Neuronal stem cell (in vitro differentiated cells): ENCODE results near the gene KMT5C.
"Not testable (repeated sequence)": the region's sequence is repeated elsewhere in the genome, so short reads cannot be mapped to it uniquely, and the experiment has no call there.

ENCODE experiments used
- DNase-seq: peaks from one replicate; pipeline ENCODE4 v3.0.0-alpha.2; 2013; ENCODE audit warnings: low spot score
- H2AFZ ChIP-seq: one replicate; pipeline ENCODE4 v1.6.1; 2013; ENCODE audit warnings: mild to moderate bottlenecking, low read length, inconsistent platforms
- H2AK5ac ChIP-seq: 2 replicates; pipeline ENCODE4 v1.6.1; 2013; ENCODE audit warnings: low read depth, mild to moderate bottlenecking, inconsistent platforms, low read length, moderate library complexity, mixed read lengths
- H2BK120ac ChIP-seq: 2 replicates; pipeline ENCODE4 v1.6.1; 2013; ENCODE audit warnings: low read depth, mild to moderate bottlenecking, inconsistent platforms, low read length, moderate library complexity, mixed read lengths
- H2BK12ac ChIP-seq: one replicate; pipeline ENCODE4 v1.6.1; 2013; ENCODE audit warnings: low read length, inconsistent platforms
- H2BK15ac ChIP-seq: 2 replicates; pipeline ENCODE4 v1.6.1; 2013; ENCODE audit warnings: mild to moderate bottlenecking, low read length, inconsistent platforms, mixed read lengths
- H2BK5ac ChIP-seq: one replicate; pipeline ENCODE4 v1.6.1; 2013; ENCODE audit warnings: inconsistent platforms, mild to moderate bottlenecking, low read length, moderate library complexity
- H3K14ac ChIP-seq: one replicate; pipeline ENCODE4 v1.6.1; 2013; ENCODE audit warnings: low read length, inconsistent platforms
- H3K18ac ChIP-seq: 2 replicates; pipeline ENCODE4 v1.6.1; 2013; ENCODE audit warnings: low read length, inconsistent platforms
- H3K23ac ChIP-seq: 2 replicates; pipeline ENCODE4 v1.6.1; 2013; ENCODE audit warnings: low read depth, mild to moderate bottlenecking, mixed read lengths, low read length, inconsistent platforms; ENCODE audit not compliant: poor library complexity
- H3K27ac ChIP-seq: replicated peaks from 3 replicates; pipeline ENCODE4 v1.5.1; 2013; ENCODE audit warnings: low read length, inconsistent platforms
- H3K27me3 ChIP-seq, 3 experiments: 2 replicates each; pipeline ENCODE4 v1.6.1; 2013; ENCODE audit warnings: low read length in 3 of 3, mild to moderate bottlenecking in 2 of 3, inconsistent platforms in 1 of 3, low read depth in 1 of 3, mixed read lengths in 1 of 3, moderate library complexity in 1 of 3; ENCODE audit not compliant: control insufficient read depth in 3 of 3, insufficient read depth in 3 of 3
- H3K36me3 ChIP-seq, 2 donors: replicated peaks in 1 of 2; 2 replicates each; pipeline ENCODE4 v1.6.1; 2013; ENCODE audit warnings: low read length in 2 of 2; ENCODE audit not compliant: control insufficient read depth in 2 of 2, insufficient read depth in 2 of 2
- H3K4ac ChIP-seq: 2 replicates; pipeline ENCODE4 v1.6.1; 2013; ENCODE audit warnings: inconsistent platforms, mild to moderate bottlenecking, low read length, moderate library complexity
- H3K4me1 ChIP-seq, 2 donors: 1 replicate in 1 of 2; 2 replicates in 1 of 2; pipeline ENCODE4 v1.6.1; 2013; ENCODE audit warnings: low read length in 2 of 2, low read depth in 1 of 2; ENCODE audit not compliant: control insufficient read depth in 2 of 2, insufficient read depth in 1 of 2
- H3K4me2 ChIP-seq: one replicate; pipeline ENCODE4 v1.6.1; 2013; ENCODE audit warnings: mild to moderate bottlenecking, low read length, inconsistent platforms; ENCODE audit not compliant: insufficient read depth, poor library complexity, severe bottlenecking
- H3K4me3 ChIP-seq, 2 donors: 2 replicates each; pipeline ENCODE4 v1.5.1; 2013; ENCODE audit warnings: low read length in 2 of 2, mild to moderate bottlenecking in 2 of 2, inconsistent platforms in 1 of 2, moderate library complexity in 1 of 2
- H3K79me1 ChIP-seq: one replicate; pipeline ENCODE4 v1.6.1; 2013; ENCODE audit warnings: low read depth, mild to moderate bottlenecking, inconsistent platforms, low read length, moderate library complexity
- H3K9ac ChIP-seq: one replicate; pipeline ENCODE4 v1.6.1; 2013; ENCODE audit warnings: mild to moderate bottlenecking, low read depth, low read length, inconsistent platforms; ENCODE audit not compliant: poor library complexity
- H3K9me3 ChIP-seq, 2 donors: replicated peaks in 1 of 2; 2 replicates each; pipeline versions ENCODE3 to v1.6.1; 2013; ENCODE audit warnings: low read length in 2 of 2, mild to moderate bottlenecking in 2 of 2, inconsistent platforms in 1 of 2, low read depth in 1 of 2, mixed read lengths in 1 of 2, moderate library complexity in 1 of 2; ENCODE audit not compliant: control insufficient read depth in 2 of 2, insufficient read depth in 1 of 2
- H4K8ac ChIP-seq: one replicate; pipeline ENCODE4 v1.6.1; 2013; ENCODE audit warnings: low read depth, mild to moderate bottlenecking, inconsistent platforms, low read length, moderate library complexity
- H4K91ac ChIP-seq: one replicate; pipeline ENCODE4 v1.6.1; 2013; ENCODE audit warnings: low read length, low read depth, mild to moderate bottlenecking, inconsistent platforms; ENCODE audit not compliant: poor library complexity
- WGBS, 2 donors: extraction: QIAGEN DNeasy Blood & Tissue Kit; methylation state at CpG; one replicate each; pipeline ENCODE4 v1.1.7; 2013; ENCODE audit warnings: missing lambda C conversion rate in 2 of 2, mixed read lengths in 1 of 2; ENCODE audit not compliant: insufficient read length in 2 of 2, insufficient replicate concordance in 1 of 2; ENCODE audit errors: extremely low coverage in 2 of 2; 5-methylcytosine and 5-hydroxymethylcytosine counted together

Gene KMT5C

DNA sequence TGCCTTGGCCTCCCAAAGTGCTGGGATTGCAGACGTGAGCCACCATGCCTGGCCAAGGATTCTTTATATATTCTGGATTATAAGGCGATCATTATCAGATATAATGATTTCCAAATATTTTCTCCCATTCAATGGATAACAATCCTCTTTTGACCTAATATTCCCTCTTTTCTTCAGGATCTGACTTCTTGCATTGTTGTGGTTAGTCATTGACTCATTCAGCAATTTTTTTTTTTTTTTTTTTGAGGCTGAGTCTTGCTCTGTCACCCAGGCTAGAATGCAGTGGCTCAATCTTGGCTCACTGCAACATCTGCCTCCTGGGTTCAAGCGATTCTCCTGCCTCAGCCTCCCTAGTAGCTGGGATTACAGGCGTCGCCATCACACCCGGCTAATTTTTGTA, 9.9 kb upstream of the KMT5C start:
- H3K4me3 ChIP-seq, H3K36me3 ChIP-seq, H2BK12ac ChIP-seq, H2BK15ac ChIP-seq, H3K4me1 ChIP-seq, H3K14ac ChIP-seq, H3K4me2 ChIP-seq, H4K91ac ChIP-seq, H3K4ac ChIP-seq, DNase-seq, H3K9me3 ChIP-seq, H3K9ac ChIP-seq, H3K27me3 ChIP-seq, H4K8ac ChIP-seq, H3K79me1 ChIP-seq, H2BK5ac ChIP-seq, H3K23ac ChIP-seq, H2AK5ac ChIP-seq, H2BK120ac ChIP-seq, H3K18ac ChIP-seq, H2AFZ ChIP-seq, H3K27ac ChIP-seq: not testable (repeated sequence)
- WGBS, 2 donors: no CpG with 5 or more reads among the region's 6 CpGs

DNA sequence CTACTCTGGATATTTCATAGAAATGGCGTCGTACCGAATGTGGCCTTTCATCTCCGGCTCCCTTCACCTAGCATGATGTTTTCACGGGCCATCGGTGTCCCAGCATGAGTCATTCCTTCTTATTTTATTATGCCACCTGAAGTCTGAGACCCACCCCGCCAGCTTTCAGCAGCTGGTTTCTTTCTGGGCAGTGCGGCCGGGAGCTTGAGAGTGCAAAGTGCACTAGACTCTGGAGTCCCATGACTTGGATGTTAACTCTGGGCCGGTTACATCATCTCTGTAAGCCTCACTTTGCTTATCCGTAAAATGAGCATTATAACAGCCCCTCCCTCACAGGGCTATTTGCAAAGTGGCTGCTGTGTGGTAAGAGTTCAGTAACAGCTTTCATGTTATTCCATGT, 5.8 kb upstream of the KMT5C start:
- H2AFZ ChIP-seq: no peak overlapping the region
- no peak overlapping the region for H3K14ac ChIP-seq
- no CpG with 5 or more reads among the region's 11 CpGs for WGBS, 2 donors
- H3K4ac ChIP-seq: no peak overlapping the region
- no peaks in the 10 kb centered on the region for H3K79me1 ChIP-seq
- H3K36me3 ChIP-seq: no peaks in the 10 kb centered on the region
- H3K9me3 ChIP-seq: no peaks in the 10 kb centered on the region
- no peak overlapping the region for H2BK120ac ChIP-seq
- peak overlapping the region; percentile 8 for H2AK5ac ChIP-seq
- DNase-seq: no peak
- H3K23ac ChIP-seq: no peak overlapping the region
- no peaks in the 10 kb centered on the region for H3K27me3 ChIP-seq
- no peak overlapping the region for H2BK5ac ChIP-seq
- no peak overlapping the region for H3K9ac ChIP-seq
- H3K18ac ChIP-seq: no peak overlapping the region
- H3K27ac ChIP-seq: no peak overlapping the region
- H2BK12ac ChIP-seq: no peak overlapping the region
- H3K4me1 ChIP-seq: peaks cover 4 to 10% of the 10 kb centered on the region in 2 donors
- H4K8ac ChIP-seq: no peak overlapping the region
- no peak overlapping the region for H3K4me2 ChIP-seq
- H3K4me3 ChIP-seq: no peak overlapping the region
- peak overlapping the region; percentile 62 for H2BK15ac ChIP-seq
- no peak overlapping the region for H4K91ac ChIP-seq

GRCh38 chr19:55336101-55336500, 3.6 kb upstream of the KMT5C start:
- Histone ChIP-seq H3K79me1 (peaks cover 2% of the 10 kb centered on the region), H2BK5ac (no peak overlapping the region), H3K27ac (no peak overlapping the region), H2BK120ac (no peak overlapping the region), H3K9ac (no peak overlapping the region), H3K4me1 (peaks cover 4 to 11% of the 10 kb centered on the region in 2 donors), H3K14ac (no peak overlapping the region), H3K9me3 (no peaks in the 10 kb centered on the region), H2AFZ (no peak overlapping the region), H4K91ac (no peak overlapping the region), H3K4me3 (no peak overlapping the region), H3K4ac (no peak overlapping the region), H4K8ac (no peak overlapping the region), H3K18ac (no peak overlapping the region), H3K23ac (no peak overlapping the region), H2BK12ac (no peak overlapping the region), H2BK15ac (no peak overlapping the region), H3K36me3 (no peaks in the 10 kb centered on the region), H3K27me3 (no peaks in the 10 kb centered on the region), H3K4me2 (no peak overlapping the region), H2AK5ac (no peak overlapping the region)
- no CpG with 5 or more reads among the region's 7 CpGs for WGBS, 2 donors
- DNase-seq: no peak

DNA sequence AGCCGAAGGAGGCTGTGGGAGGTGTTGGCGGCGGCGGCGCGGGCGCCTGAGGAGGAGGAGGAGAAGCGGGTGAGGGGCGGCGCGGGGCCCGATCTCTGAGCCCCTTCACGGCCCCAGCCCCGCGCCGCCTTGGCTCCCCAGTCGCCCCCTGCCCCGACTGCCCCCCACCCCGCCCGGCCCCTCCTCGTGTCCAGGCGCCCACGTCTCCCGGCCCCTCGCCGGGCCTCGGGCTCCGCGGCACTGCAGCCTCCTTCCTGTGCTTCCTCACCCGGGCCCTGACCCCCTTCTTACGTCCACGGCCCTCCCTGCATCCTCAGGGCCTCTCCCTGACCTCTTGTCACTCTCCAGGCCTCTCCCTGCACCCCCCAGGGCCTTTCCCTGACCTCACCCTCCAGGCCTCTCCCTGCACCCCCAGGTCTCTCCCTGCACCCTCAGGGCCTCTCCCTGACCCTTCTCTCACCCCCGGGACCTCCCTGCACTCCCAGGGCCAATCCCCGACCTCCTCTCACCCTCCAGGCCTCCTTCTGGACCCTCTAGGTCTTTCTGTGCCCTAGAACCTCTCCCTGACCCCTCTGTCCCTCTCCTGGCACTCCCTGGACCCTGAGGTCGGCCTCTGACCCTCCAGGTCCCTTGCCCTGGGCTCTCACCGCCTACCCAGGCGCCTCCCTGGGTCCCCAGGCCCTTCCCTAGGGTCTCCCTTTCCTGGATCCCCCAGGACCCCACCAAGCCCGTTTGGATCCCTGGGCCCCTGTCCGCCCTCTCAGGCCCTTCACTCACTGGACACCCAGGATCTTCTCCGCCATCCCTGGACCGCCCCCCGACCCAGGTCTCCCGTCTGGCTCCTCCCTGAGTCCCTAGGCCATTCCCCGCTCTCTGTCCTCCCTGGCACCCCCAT, 460 bp downstream of the KMT5C start:
- H3K4me1 ChIP-seq: peaks cover 12 to 17% of the 10 kb centered on the region in 2 donors
- H3K18ac ChIP-seq: peak overlapping the region; percentile 99
- no peak overlapping the region for H4K91ac ChIP-seq
- no peak overlapping the region for H4K8ac ChIP-seq
- H3K14ac ChIP-seq: peak overlapping the region; percentile 97
- H2BK15ac ChIP-seq: peak overlapping the region; percentile 83
- peak overlapping the region; percentile 96 for H3K23ac ChIP-seq
- H2AK5ac ChIP-seq: peak overlapping the region; percentile 71
- peaks cover 21 to 34% of the 10 kb centered on the region in 2 donors for H3K36me3 ChIP-seq
- H3K4me3 ChIP-seq: peak overlapping the region; percentile 96 to 99
- H3K9me3 ChIP-seq: no peaks in the 10 kb centered on the region
- no peak for DNase-seq
- H3K4me2 ChIP-seq: peak overlapping the region; percentile 85
- peak overlapping the region; percentile 92 for H2BK120ac ChIP-seq
- no peaks in the 10 kb centered on the region for H3K27me3 ChIP-seq
- H3K27ac ChIP-seq: peak overlapping the region; percentile 88
- H3K79me1 ChIP-seq: peaks cover 17% of the 10 kb centered on the region
- H3K9ac ChIP-seq: peak overlapping the region; percentile 99
- H2AFZ ChIP-seq: peak overlapping the region; percentile 53
- peak overlapping the region; percentile 100 for H2BK5ac ChIP-seq
- no peak overlapping the region for H2BK12ac ChIP-seq
- WGBS, 2 donors: no CpG with 5 or more reads among the region's 44 CpGs
- H3K4ac ChIP-seq: peak overlapping the region; percentile 92
